HG03196 (cell line): ENCODE measurements around the gene CHST3.

Source experiments
- ATAC-seq: cut with Tn5 transposase; IDR thresholded peaks from one replicate; pipeline ENCODE4 v1.9.1; 2021; ENCODE audit not compliant: unreplicated experiment

The CHST3 gene

DNA sequence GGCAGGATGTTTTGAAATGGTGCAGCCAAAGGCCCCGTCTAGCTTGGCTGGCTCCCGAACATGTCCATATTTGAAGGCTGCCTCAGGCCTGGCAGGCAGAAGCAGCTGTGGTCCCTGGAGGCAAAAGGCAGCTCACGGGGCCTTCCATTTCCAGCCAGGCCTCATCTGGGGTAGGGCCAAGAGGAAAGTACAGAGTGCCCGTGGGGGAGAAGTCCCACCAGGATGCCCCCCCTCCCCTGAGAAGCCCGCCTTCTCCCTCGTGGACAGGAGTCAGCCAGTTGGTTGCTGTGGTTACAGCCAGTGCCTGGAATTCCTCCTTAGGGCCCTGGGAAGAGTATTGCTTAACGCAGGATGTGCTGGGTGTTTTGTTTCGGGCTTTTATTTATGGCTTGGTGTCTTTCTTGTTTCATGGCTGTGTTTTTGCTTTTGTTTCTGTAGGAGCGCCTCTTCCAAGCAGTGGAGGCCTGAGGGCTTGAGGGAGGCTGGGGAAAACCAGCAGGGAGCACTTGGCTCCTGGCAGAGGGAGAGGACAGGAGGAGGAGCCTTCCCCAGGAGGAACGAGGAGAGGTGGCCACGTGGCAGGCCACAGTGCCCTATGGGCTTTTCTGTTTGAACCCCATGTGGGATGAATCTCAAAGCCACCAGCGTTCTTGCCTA lies 45.4 kb downstream of the CHST3 start:
- no peak for ATAC-seq

DNA sequence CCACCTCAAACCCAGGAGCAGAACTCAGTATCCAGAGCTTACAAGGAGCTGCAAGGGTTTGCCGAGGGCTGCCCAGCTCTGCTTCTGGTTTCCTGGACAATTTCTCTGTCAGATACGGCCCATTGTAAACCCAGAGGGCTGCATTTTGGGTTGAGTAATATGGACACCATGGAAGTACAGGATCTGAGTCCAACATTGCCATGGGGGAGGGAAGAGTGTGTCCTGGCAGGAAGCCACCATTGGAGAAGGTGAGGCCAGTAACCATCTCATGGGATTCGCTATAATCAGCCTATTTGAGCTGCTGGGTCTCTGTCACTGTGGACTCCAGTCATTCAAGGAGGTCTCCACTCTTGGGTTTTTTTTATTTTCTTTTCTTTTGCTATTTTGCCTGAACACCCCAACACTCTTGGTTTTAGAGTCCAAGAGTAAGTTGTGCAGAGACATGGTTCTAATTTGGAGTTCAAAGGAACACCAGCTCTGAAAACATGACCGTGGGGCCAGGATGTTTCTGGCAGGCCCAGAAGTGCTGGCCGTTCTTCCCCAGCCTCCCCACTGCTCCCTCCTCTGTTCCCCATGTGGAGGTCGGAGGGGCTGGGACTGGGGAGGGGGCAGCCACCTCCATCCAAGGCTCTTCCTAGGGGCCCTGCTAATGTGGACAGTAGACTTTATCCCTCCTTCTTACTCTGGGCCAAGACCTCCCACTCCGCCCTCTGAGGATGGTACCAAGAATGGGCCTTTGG lies 46.2 kb downstream of the CHST3 start:
- no peak for ATAC-seq

DNA sequence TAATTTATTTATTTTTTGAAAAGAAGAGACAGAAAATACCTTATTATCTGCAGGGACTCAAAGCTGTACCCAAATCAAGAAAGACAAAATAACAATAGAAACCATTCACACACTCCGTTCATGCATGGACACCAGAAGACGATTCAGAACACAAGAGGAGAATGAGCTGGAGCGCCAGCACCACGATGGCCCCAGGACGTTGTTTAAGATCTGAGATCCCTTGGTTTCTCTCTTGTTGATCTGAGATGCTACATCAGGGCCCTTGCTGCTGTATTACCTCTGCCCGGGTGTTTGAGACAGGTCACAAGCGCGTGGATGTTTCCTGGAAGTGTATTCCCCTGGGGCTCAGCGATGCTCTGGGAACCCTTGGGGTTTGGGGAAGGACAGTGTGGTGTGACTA lies 46.8 kb downstream of the CHST3 start:
- no peak for ATAC-seq

DNA sequence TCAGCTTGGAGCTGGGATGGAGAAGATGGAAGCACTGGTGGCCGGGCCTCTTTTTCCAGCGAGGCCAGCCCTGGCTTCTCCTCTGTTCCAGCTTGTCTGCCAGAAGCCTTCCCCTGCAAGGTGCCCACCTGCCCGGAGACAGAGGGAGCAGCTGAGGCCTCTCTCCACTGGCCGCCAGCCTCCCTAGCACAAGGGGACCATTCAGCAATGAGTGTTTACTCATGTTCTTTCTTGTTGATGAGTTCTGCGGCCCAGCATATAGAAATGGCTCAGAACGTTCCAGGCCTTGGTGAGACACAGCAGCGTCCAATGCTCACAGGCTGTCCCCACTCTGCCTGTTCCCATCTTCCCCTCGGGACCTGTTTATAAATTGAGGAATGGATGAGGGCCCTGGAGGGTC lies 47.3 kb downstream of the CHST3 start:
- ATAC-seq = no peak

DNA sequence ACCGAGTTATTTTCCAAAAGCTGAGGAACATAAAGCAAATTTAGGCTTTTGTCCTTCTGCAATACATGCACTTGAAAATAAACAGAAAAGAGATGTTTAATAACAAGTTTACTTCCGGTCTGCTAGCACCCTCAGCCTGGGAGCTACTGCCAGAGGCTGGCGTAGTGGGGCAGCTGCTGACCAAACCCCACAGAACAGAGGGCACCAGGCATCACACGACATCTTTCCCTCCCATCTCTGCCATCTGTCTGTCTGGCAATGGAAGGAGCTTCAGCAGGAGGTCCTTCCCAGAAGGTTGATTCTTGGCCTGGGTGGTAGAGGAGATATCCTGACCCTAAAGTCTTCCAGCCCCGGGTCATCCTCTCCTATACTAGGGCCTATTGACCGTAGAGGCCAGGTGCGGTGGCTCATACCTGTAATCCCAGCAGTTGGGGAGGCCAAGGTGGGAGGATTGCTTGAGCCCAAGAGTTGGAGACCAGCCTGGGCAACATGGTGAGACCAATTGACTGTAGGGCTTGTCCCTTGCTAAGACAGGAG lies 47.8 kb downstream of the CHST3 start:
- ATAC-seq = no peak

- ATAC-seq = no peak
Observed at GRCh38 chr10:72012796-72013195, 48.6 kb downstream of the CHST3 start.

GRCh38 chr10:72013202-72013945 lies 49.2 kb downstream of the CHST3 start:
- ATAC-seq = no peak

DNA sequence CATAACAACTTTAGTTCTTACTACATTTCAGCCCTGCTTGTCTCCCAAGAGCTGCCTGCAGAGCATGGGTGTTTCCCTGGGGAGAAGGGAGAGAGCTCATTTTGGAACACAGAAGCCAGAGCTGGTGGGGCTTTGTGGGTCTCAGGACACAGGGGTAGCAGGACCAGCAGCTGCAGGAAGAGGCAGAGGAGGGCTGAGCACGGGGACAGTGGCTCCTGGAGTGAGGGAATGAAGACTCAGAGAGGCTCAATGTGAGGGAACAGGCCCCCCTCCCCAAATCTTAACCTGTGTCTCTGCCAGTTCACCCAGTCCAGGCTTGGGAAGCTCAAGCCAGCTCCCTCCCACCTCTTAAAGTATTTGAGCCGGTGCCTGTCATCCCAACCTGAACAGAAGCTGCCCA lies 50.0 kb downstream of the CHST3 start:
- no peak for ATAC-seq

DNA sequence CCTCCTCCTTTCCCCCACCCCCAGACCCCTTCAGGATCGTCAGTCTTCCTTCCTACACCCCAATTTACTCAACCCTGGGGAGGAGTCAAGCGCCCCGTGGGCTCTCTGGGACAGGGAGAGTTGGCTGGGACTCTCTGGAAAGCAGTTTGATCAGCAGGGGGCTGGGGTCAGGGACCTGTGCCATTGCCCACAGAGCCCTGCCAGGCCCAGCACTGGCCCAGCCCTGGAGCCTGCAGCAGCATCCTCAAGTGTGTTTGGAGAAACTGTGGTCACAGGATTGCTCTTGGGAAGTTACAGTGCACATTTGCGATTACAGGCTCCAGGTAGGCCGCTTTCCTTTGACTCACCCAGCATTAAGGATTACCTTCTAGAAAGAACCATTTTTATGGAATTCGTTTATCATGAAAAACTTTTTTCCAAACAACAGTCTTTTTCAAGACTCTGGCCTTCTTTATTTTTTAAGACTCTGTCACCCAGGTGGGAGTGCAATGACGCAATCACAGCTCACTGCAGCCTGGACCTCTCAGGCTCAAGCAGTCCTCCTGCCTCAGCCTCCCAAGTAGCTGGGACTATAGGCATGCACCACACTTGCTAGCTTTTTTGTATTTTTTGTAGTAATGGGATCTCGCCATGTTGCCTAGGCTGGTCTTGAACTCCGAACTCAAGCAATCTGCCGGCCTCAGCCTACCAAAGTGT lies 50.7 kb downstream of the CHST3 start:
- no peak for ATAC-seq

- ATAC-seq = no peak
Observed at GRCh38 chr10:72015841-72016240, 51.6 kb downstream of the CHST3 start.

DNA sequence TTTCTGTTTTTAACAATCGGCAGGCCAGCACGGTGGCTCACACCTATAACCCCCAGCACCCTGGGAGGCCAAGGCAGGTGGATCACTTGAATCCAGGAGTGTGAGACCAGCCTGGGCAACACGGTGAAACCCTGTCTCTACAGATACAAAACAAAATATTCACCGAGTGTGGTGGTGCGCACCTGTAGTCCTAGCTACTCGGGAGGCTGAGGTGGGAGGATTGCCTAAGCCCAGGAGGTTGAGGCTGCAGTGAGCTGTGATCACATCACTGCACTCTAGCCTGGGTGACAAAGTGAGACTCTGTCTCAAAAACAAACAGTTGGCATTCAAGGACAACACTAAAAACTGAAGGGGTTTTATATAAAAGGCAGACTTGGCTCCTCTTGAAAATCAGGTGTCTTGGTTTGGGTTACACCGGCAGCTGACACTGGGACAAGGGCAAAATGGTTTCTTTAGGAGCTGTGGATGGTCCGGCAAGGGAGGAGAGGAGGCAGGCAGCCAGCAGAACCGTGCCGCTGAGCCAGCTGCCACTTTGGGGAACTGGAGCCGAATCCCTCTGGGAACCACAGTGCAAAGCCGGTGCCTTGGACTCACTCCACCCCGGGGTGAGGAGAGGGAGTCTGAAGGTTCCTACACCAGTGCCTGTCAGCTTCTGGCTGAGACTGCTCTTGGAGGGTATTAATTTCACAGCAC lies 52.6 kb downstream of the CHST3 start:
- ATAC-seq = no peak

DNA sequence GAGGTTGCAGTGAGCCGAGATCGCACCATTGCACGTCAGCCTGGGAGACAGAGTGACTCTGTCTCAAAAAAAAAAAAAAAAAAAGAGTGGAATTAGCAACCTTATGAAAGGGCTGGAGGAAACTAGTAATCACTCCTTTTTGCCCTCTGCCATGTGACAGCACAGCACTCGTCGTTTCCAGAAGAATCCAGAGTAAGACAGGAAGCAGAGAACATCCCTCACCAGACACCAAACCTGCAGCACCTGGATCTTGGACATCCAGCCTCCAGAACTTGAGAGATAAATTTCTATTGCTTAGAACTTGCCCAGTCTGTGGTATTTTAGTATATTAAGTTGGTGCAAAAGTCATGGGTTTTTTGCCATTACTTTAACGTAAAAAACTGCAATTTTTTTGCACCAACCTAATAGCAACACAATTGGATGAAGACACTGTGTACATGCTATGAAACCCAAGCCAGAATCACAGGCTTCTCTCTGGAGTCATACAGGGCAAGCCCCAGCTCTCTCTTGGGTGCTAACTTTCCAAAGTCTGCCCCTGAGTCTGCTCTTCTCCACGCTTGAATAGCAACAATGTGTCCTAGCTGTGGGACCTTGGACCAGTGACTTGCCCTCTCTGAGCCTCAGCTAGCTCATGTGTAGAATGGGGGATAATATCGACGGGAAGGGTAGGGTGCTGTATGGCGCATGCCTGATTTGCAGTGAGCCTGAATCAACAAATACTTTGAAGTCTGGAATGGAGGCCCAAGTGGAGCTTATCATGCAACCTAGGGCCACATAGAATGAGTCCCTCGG lies 55.1 kb downstream of the CHST3 start:
- ATAC-seq = no peak

GRCh38 chr10:72020914-72021809 lies 57.0 kb downstream of the CHST3 start:
- no peak for ATAC-seq

GRCh38 chr10:72022228-72022627 lies 58.0 kb downstream of the CHST3 start:
- ATAC-seq = no peak

GRCh38 chr10:72024596-72024995 lies 60.4 kb downstream of the CHST3 start:
- no peak for ATAC-seq

- ATAC-seq = no peak
Observed at GRCh38 chr10:72025400-72025799, 61.2 kb downstream of the CHST3 start.

DNA sequence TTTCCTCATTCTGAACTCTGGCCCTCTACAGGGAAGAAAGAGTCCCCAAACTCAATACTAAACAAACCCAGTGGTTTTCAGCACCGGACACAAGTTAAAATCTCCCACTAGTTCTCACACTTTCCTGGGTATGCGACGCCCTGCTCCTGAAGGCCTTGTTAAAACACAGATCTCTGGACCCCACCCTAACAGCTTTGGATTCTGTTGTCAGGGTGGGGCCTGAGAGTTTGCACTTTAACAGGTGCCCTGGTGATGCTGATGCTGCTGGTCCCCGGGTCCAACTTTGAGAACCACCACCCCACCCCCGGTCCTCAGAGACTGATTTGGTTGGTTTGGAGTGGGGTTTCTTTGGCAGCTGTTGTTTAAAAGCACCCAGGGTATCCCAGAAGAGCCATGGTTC lies 61.6 kb downstream of the CHST3 start:
- no peak for ATAC-seq

- ATAC-seq = no peak
Observed at GRCh38 chr10:72026278-72027111, 62.3 kb downstream of the CHST3 start.
